H9 (cell line): ENCODE data around the gene CCDC192. TPM values are rescaled to one million over a fixed set of nuclear protein-coding genes. Genes with fewer than 3 reads are reported as not detected.

Source experiments
- DNase-seq: peaks from one replicate; pipeline ENCODE4 v3.0.0-alpha.2; 2017
- H2AFZ ChIP-seq: one replicate; pipeline ENCODE4 v1.6.1; 2013; ENCODE audit warnings: mild to moderate bottlenecking, low read length, control low read depth, moderate library complexity
- H2AK5ac ChIP-seq: 2 replicates; pipeline ENCODE4 v1.6.1; 2013; ENCODE audit warnings: low read length, control low read depth, mixed read lengths; ENCODE audit not compliant: insufficient read length
- H2BK120ac ChIP-seq: one replicate; pipeline ENCODE4 v1.6.1; 2013; ENCODE audit warnings: low read depth, mild to moderate bottlenecking, low read length, control low read depth, inconsistent platforms; ENCODE audit not compliant: poor library complexity, severe bottlenecking
- H2BK12ac ChIP-seq: 2 replicates; pipeline ENCODE4 v1.6.1; 2013; ENCODE audit warnings: low read length, control low read depth, mixed read lengths, low read depth; ENCODE audit not compliant: insufficient read length
- H2BK15ac ChIP-seq: 2 replicates; pipeline ENCODE4 v1.6.1; 2013; ENCODE audit warnings: low read depth, low read length, control low read depth
- H2BK20ac ChIP-seq: one replicate; pipeline ENCODE4 v1.6.1; 2013; ENCODE audit warnings: low read depth, mild to moderate bottlenecking, low read length, control low read depth, inconsistent platforms; ENCODE audit not compliant: poor library complexity, severe bottlenecking
- H2BK5ac ChIP-seq: 2 replicates; pipeline ENCODE4 v1.6.1; 2013; ENCODE audit warnings: low read length, control low read depth, mixed read lengths; ENCODE audit not compliant: insufficient read length
- H3K14ac ChIP-seq: 2 replicates; pipeline ENCODE4 v1.6.1; 2013; ENCODE audit warnings: low read length, control low read depth; ENCODE audit not compliant: insufficient read depth
- H3K18ac ChIP-seq: 2 replicates; pipeline ENCODE4 v1.6.1; 2013; ENCODE audit warnings: low read depth, mild to moderate bottlenecking, mixed read lengths, low read length, control low read depth; ENCODE audit not compliant: insufficient read length
- H3K23ac ChIP-seq: 2 replicates; pipeline ENCODE4 v1.6.1; 2013; ENCODE audit warnings: low read length, control low read depth, mixed read lengths, low read depth; ENCODE audit not compliant: insufficient read length
- H3K23me2 ChIP-seq: 2 replicates; pipeline ENCODE4 v1.6.1; 2013; ENCODE audit warnings: low read depth, mild to moderate bottlenecking, mixed read lengths, low read length, control low read depth; ENCODE audit not compliant: insufficient read length, poor library complexity, severe bottlenecking
- H3K27ac ChIP-seq: 2 replicates; pipeline ENCODE4 v1.5.1; 2013; ENCODE audit warnings: low read length, control low read depth, mixed read lengths, low read depth; ENCODE audit not compliant: insufficient read length
- H3K27me3 ChIP-seq: 2 replicates; pipeline ENCODE4 v1.6.1; 2013; ENCODE audit warnings: low read length, control low read depth, inconsistent platforms; ENCODE audit not compliant: insufficient read depth
- H3K4ac ChIP-seq: 2 replicates; pipeline ENCODE4 v1.6.1; 2013; ENCODE audit warnings: low read depth, mild to moderate bottlenecking, control low read depth, inconsistent platforms, low read length, moderate library complexity
- H3K4me1 ChIP-seq: 2 replicates; pipeline ENCODE4 v1.6.1; 2013; ENCODE audit warnings: low read length, control low read depth, inconsistent platforms; ENCODE audit not compliant: insufficient read depth
- H3K4me2 ChIP-seq: 2 replicates; pipeline ENCODE4 v1.6.1; 2013; ENCODE audit warnings: low read length, control low read depth, mixed read lengths; ENCODE audit not compliant: insufficient read length, insufficient read depth
- H3K56ac ChIP-seq: 2 replicates; pipeline ENCODE4 v1.6.1; 2013; ENCODE audit warnings: low read depth, mild to moderate bottlenecking, mixed read lengths, low read length, control low read depth; ENCODE audit not compliant: insufficient read length
- H3K79me1 ChIP-seq: 2 replicates; pipeline ENCODE4 v1.6.1; 2013; ENCODE audit warnings: low read depth, mild to moderate bottlenecking, moderate library complexity, low read length, control low read depth, inconsistent platforms; ENCODE audit not compliant: insufficient read depth, poor library complexity, severe bottlenecking
- H3K79me2 ChIP-seq: 2 replicates; pipeline ENCODE4 v1.6.1; 2013; ENCODE audit warnings: low read length, control low read depth, inconsistent platforms; ENCODE audit not compliant: insufficient read depth
- H3K9ac ChIP-seq: 2 replicates; pipeline ENCODE4 v1.6.1; 2013; ENCODE audit warnings: low read length, control low read depth, mixed read lengths; ENCODE audit not compliant: insufficient read length; ENCODE audit errors: extremely low read depth
- H3K9me3 ChIP-seq: one replicate; pipeline ENCODE4 v1.6.1; 2013; ENCODE audit warnings: low read depth, low read length, inconsistent platforms; ENCODE audit not compliant: control insufficient read depth
- H3T11ph ChIP-seq: one replicate; pipeline ENCODE4 v1.6.1; 2013; ENCODE audit warnings: mild to moderate bottlenecking, low read length, control low read depth, inconsistent platforms
- H4K20me1 ChIP-seq: one replicate; pipeline ENCODE4 v1.6.1; 2013; ENCODE audit not compliant: control insufficient read depth, insufficient read length, insufficient read depth
- H4K5ac ChIP-seq: 2 replicates; pipeline ENCODE4 v1.6.1; 2013; ENCODE audit warnings: low read depth, mild to moderate bottlenecking, mixed read lengths, low read length, control low read depth; ENCODE audit not compliant: insufficient read length
- H4K8ac ChIP-seq: replicated peaks from 2 replicates; pipeline ENCODE4 v1.6.1; 2013; ENCODE audit warnings: low read length, control low read depth, mixed read lengths, low read depth; ENCODE audit not compliant: insufficient read length
- H4K91ac ChIP-seq: 2 replicates; pipeline ENCODE4 v1.6.1; 2013; ENCODE audit warnings: low read depth, mild to moderate bottlenecking, moderate library complexity, mixed read lengths, low read length, control low read depth; ENCODE audit not compliant: insufficient read length
- H3K27ac Mint-ChIP-seq, 3 experiments: 2 replicates in 2 of 3; 3 replicates in 1 of 3; pipeline ENCODE4 v1.8.0; 2020 to 2021; ENCODE audit warnings: mixed read lengths in 3 of 3, mild to moderate bottlenecking in 1 of 3, moderate library complexity in 1 of 3
- H3K27me3 Mint-ChIP-seq: 2 replicates; pipeline ENCODE4 v1.8.0; 2021; ENCODE audit warnings: low read depth, mild to moderate bottlenecking, moderate library complexity, mixed read lengths
- H3K36me3 Mint-ChIP-seq, 3 experiments: 2 replicates in 2 of 3; 3 replicates in 1 of 3; pipeline ENCODE4 v1.8.0; 2020 to 2021; ENCODE audit warnings: low read depth in 3 of 3, mixed read lengths in 3 of 3; ENCODE audit not compliant: insufficient read depth in 1 of 3
- H3K4me1 Mint-ChIP-seq, 2 experiments: 2 replicates each; pipeline ENCODE4 v1.8.0; 2020; ENCODE audit warnings: mixed read lengths in 2 of 2
- H3K4me3 Mint-ChIP-seq, 2 experiments: 2 replicates in 1 of 2; 3 replicates in 1 of 2; pipeline ENCODE4 v1.8.0; 2020 to 2021; ENCODE audit warnings: mild to moderate bottlenecking in 2 of 2, mixed read lengths in 2 of 2, moderate library complexity in 1 of 2
- H3K9me3 Mint-ChIP-seq, 2 experiments: 2 replicates in 1 of 2; 3 replicates in 1 of 2; pipeline ENCODE4 v1.8.0; 2020; ENCODE audit warnings: mild to moderate bottlenecking in 2 of 2, mixed read lengths in 2 of 2, moderate library complexity in 1 of 2
- WGBS: extraction: QIAGEN DNeasy Blood & Tissue Kit; methylation state at CpG from one replicate; pipeline ENCODE4 v1.1.7; 2013; ENCODE audit warnings: missing lambda C conversion rate, low lambda C conversion rate, mixed read lengths; ENCODE audit not compliant: insufficient read length; ENCODE audit errors: extremely low coverage; 5-methylcytosine and 5-hydroxymethylcytosine counted together
- total RNA-seq: library from RNA; stranded (reverse); gene quantifications from 2 replicates; pipeline ENCODE4 v1.2.1, GENCODE V29; 2021
- TF ChIP-seq, protein P1 (sequence below): fragments of 200-600 bp; sonication (generic); conservative IDR thresholded peaks from 3 replicates; pipeline ENCODE4 v1.8.0; 2021; ENCODE audit warnings: antibody characterized with exemption, mild to moderate bottlenecking

CCDC192 gene
- total RNA-seq, 1 experiment from 2014 or later = not detected

DNA sequence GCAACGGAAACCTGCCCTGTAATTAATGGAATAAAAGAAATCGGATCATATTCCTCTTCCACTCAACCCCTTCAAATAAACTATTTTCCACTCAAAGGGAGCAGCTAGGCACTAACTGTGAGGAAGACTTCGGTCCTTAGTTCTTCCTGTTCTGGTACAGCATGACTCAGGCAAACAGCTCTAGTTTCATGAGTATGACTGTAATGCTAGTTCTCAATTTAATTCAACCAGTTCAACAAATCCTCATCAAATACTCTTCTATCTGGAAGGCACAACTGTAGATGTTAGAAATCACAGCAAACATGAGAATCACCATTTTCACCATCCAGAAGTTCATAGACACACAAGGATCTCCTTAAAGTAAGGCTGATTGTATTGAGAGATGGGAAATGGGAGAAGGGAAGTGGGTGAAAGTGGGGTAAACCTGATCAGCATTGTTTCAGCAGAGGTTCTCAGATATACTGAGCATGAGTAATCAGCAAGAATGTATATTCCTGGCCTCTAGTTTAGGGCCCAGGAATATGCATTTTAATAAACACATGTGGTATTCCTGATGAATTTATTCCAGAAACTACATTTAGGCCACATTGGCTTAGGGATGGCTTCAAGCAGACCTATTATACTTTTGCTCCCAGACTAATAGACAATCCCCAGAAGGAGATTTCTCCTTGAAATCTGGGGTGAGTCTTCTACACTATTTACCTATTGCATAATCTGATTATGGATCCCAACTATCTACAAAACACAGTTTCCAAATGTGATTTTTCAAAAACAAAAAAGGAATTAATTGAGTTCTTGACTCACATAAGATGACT lies 239.3 kb downstream of the CCDC192 start:
- Histone ChIP-seq H2BK5ac (no peak overlapping the region), H2AK5ac (no peak overlapping the region), H4K91ac (no peak overlapping the region), H3K4me2 (no peak overlapping the region), H4K5ac (no peak overlapping the region), H3K4ac (no peak overlapping the region), H4K8ac (no peak overlapping the region), H3K27ac (no peak overlapping the region), H2BK15ac (no peak overlapping the region), H2BK12ac (no peak overlapping the region), H3K23me2 (no peaks in the 10 kb centered on the region), H4K20me1 (no peaks in the 10 kb centered on the region), H3K79me1 (no peaks in the 10 kb centered on the region), H3K79me2 (no peaks in the 10 kb centered on the region), H3K23ac (no peak overlapping the region), H3K18ac (no peak overlapping the region), H3T11ph (no peak overlapping the region), H3K4me1 (peaks cover 2% of the 10 kb centered on the region; the same call in 1 of the 2 replicates), H2BK20ac (no peak overlapping the region), H3K14ac (no peak overlapping the region), H3K9ac (no peak overlapping the region), H3K27me3 (peaks cover 2% of the 10 kb centered on the region; the same call in 1 of the 2 replicates), H3K9me3 (no peaks in the 10 kb centered on the region), H2BK120ac (no peak overlapping the region), H2AFZ (no peak overlapping the region), H3K56ac (no peak overlapping the region)
- no peaks in the 10 kb centered on the region; a peak in 1 of 7 replicates for H3K36me3 Mint-ChIP-seq
- H3K27me3 Mint-ChIP-seq = peaks cover 28% of the 10 kb centered on the region
- H3K4me1 Mint-ChIP-seq = peaks cover 12 to 17% of the 10 kb centered on the region in 2 experiments
- DNase-seq = no peak
- H3K4me3 Mint-ChIP-seq = no peak overlapping the region
- no CpG with 5 or more reads among the region's 3 CpGs for WGBS
- no peaks in the 10 kb centered on the region for H3K9me3 Mint-ChIP-seq
- no peak overlapping the region for H3K27ac Mint-ChIP-seq
- TF ChIP-seq, protein P1, sequence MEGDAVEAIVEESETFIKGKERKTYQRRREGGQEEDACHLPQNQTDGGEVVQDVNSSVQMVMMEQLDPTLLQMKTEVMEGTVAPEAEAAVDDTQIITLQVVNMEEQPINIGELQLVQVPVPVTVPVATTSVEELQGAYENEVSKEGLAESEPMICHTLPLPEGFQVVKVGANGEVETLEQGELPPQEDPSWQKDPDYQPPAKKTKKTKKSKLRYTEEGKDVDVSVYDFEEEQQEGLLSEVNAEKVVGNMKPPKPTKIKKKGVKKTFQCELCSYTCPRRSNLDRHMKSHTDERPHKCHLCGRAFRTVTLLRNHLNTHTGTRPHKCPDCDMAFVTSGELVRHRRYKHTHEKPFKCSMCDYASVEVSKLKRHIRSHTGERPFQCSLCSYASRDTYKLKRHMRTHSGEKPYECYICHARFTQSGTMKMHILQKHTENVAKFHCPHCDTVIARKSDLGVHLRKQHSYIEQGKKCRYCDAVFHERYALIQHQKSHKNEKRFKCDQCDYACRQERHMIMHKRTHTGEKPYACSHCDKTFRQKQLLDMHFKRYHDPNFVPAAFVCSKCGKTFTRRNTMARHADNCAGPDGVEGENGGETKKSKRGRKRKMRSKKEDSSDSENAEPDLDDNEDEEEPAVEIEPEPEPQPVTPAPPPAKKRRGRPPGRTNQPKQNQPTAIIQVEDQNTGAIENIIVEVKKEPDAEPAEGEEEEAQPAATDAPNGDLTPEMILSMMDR = no peak
